ENCODE results near the gene SLC38A6. TPM values are rescaled to one million over a fixed set of nuclear protein-coding genes. Genes with fewer than 3 reads are reported as not detected.
"Not testable (repeated sequence)": the region's sequence is repeated elsewhere in the genome, so short reads cannot be mapped to it uniquely, and the experiment has no call there.

The SLC38A6 gene
- total and polyA plus RNA-seq, 4 experiments from 2014 or later, result 8.5 to 21.3 (median 14.3) TPM

- no peaks in the 10 kb centered on the region for H3K4me1 ChIP-seq (ENCODE audit: insufficient read depth, low read length)
- H3K9me3 ChIP-seq (ENCODE audit: control insufficient read depth in 1 of 2, low read length in 2 of 2), result no peaks in the 10 kb centered on the region
- H3K27ac ChIP-seq (ENCODE audit: low read depth, low read length), result no peak overlapping the region
- Mint-ChIP-seq H3K4me3 (no peak overlapping the region), H3K9me3 (peaks cover 0 to 16% (median 8%) of the 10 kb centered on the region in 8 donors), H3K36me3 (peaks cover 9 to 15% of the 10 kb centered on the region in 2 donors), H3K4me1 (no peaks in the 10 kb centered on the region), H3K27ac (no peak overlapping the region), H3K27me3 (no peaks in the 10 kb centered on the region)
- DNase-seq, result no peak
- H3K27me3 ChIP-seq (ENCODE audit: insufficient read depth, low read length), result no peaks in the 10 kb centered on the region
- CTCF ChIA-PET (ENCODE audit: partially characterized antibody), result no interaction called here
- H3K4me3 ChIP-seq (ENCODE audit: low read length in 2 of 2), result no peak overlapping the region
- POLR2A ChIA-PET (ENCODE audit: partially characterized antibody), result no interaction called here
- no peaks in the 10 kb centered on the region for H3K36me3 ChIP-seq (ENCODE audit: insufficient read depth, low read length)
- intact Hi-C loops (cut with micrococcal nuclease), result no loop called here
Measured at GRCh38 chr14:61089126-61089750, 108.2 kb downstream of the SLC38A6 start.

GRCh38 chr14:61090432-61091216 is 109.6 kb downstream of the SLC38A6 start:
- H3K9me3 ChIP-seq (ENCODE audit: control insufficient read depth in 1 of 2, low read length in 2 of 2), result no peaks in the 10 kb centered on the region
- H3K27me3 ChIP-seq (ENCODE audit: insufficient read depth, low read length), result no peaks in the 10 kb centered on the region
- no peak overlapping the region for H3K27ac Mint-ChIP-seq
- H3K4me3 Mint-ChIP-seq, result no peak overlapping the region
- ChIA-PET CTCF (ENCODE audit: partially characterized antibody) (no interaction called here), POLR2A (ENCODE audit: partially characterized antibody) (no interaction called here)
- H3K4me1 Mint-ChIP-seq, result no peaks in the 10 kb centered on the region
- no peaks in the 10 kb centered on the region for H3K36me3 ChIP-seq (ENCODE audit: insufficient read depth, low read length)
- DNase-seq, result no peak
- H3K27ac ChIP-seq (ENCODE audit: low read depth, low read length), result no peak overlapping the region
- no peaks in the 10 kb centered on the region for H3K4me1 ChIP-seq (ENCODE audit: insufficient read depth, low read length)
- H3K36me3 Mint-ChIP-seq, result peaks cover 0 to 12% of the 10 kb centered on the region in 2 donors
- no peaks in the 10 kb centered on the region for H3K27me3 Mint-ChIP-seq
- no peak overlapping the region for H3K4me3 ChIP-seq (ENCODE audit: low read length in 2 of 2)
- intact Hi-C loops (cut with micrococcal nuclease), result no loop called here
- H3K9me3 Mint-ChIP-seq, result peaks cover 0 to 7% (median 2%) of the 10 kb centered on the region in 8 donors

GRCh38 chr14:61091657-61092273 is 110.7 kb downstream of the SLC38A6 start:
- no peaks in the 10 kb centered on the region for H3K27me3 ChIP-seq (ENCODE audit: insufficient read depth, low read length)
- H3K9me3 ChIP-seq (ENCODE audit: control insufficient read depth in 1 of 2, low read length in 2 of 2), result no peaks in the 10 kb centered on the region
- H3K27me3 Mint-ChIP-seq, result no peaks in the 10 kb centered on the region
- peaks cover 0 to 8% (median 3%) of the 10 kb centered on the region in 8 donors for H3K9me3 Mint-ChIP-seq
- H3K4me1 Mint-ChIP-seq, result no peaks in the 10 kb centered on the region
- no peak for DNase-seq
- H3K36me3 ChIP-seq (ENCODE audit: insufficient read depth, low read length), result no peaks in the 10 kb centered on the region
- ChIA-PET CTCF (ENCODE audit: partially characterized antibody) (no interaction called here), POLR2A (ENCODE audit: partially characterized antibody) (no interaction called here)
- no peak overlapping the region for H3K4me3 ChIP-seq (ENCODE audit: low read length in 2 of 2)
- H3K4me1 ChIP-seq (ENCODE audit: insufficient read depth, low read length), result no peaks in the 10 kb centered on the region
- no peak overlapping the region for H3K27ac Mint-ChIP-seq
- peaks cover 3 to 12% of the 10 kb centered on the region in 2 donors for H3K36me3 Mint-ChIP-seq
- H3K27ac ChIP-seq (ENCODE audit: low read depth, low read length), result no peak overlapping the region
- H3K4me3 Mint-ChIP-seq, result no peak overlapping the region
- intact Hi-C loops (cut with micrococcal nuclease), result no loop called here

- peaks cover 0 to 11% (median 5%) of the 10 kb centered on the region in 8 donors for H3K9me3 Mint-ChIP-seq
- H3K9me3 ChIP-seq (ENCODE audit: control insufficient read depth in 1 of 2, low read length in 2 of 2); CTCF ChIA-PET (ENCODE audit: partially characterized antibody); POLR2A ChIA-PET (ENCODE audit: partially characterized antibody); H3K27ac Mint-ChIP-seq; DNase-seq; H3K27me3 ChIP-seq (ENCODE audit: insufficient read depth, low read length); H3K27ac ChIP-seq (ENCODE audit: low read depth, low read length); H3K4me3 Mint-ChIP-seq; H3K4me3 ChIP-seq (ENCODE audit: low read length in 2 of 2); H3K4me1 ChIP-seq (ENCODE audit: insufficient read depth, low read length); intact Hi-C loops (cut with micrococcal nuclease); H3K27me3 Mint-ChIP-seq; H3K4me1 Mint-ChIP-seq; H3K36me3 ChIP-seq (ENCODE audit: insufficient read depth, low read length): not testable (repeated sequence)
- H3K36me3 Mint-ChIP-seq, result peaks cover 4 to 25% of the 10 kb centered on the region in 2 donors
Measured at GRCh38 chr14:61098096-61098495, 117.1 kb downstream of the SLC38A6 start.

- H3K9me3 Mint-ChIP-seq, result peaks cover 0 to 11% (median 5%) of the 10 kb centered on the region in 8 donors
- Histone ChIP-seq H3K4me1 (ENCODE audit: insufficient read depth, low read length) (no peaks in the 10 kb centered on the region), H3K27me3 (ENCODE audit: insufficient read depth, low read length) (no peaks in the 10 kb centered on the region), H3K36me3 (ENCODE audit: insufficient read depth, low read length) (no peaks in the 10 kb centered on the region), H3K4me3 (ENCODE audit: low read length in 2 of 2) (no peak overlapping the region), H3K27ac (ENCODE audit: low read depth, low read length) (no peak overlapping the region), H3K9me3 (ENCODE audit: control insufficient read depth in 1 of 2, low read length in 2 of 2) (no peaks in the 10 kb centered on the region)
- no peaks in the 10 kb centered on the region for H3K27me3 Mint-ChIP-seq
- no peaks in the 10 kb centered on the region for H3K4me1 Mint-ChIP-seq
- DNase-seq, result no peak
- CTCF ChIA-PET (ENCODE audit: partially characterized antibody), result no interaction called here
- H3K36me3 Mint-ChIP-seq, result peaks cover 4 to 25% of the 10 kb centered on the region in 2 donors
- intact Hi-C loops (cut with micrococcal nuclease), result no loop called here
- no peak overlapping the region for H3K27ac Mint-ChIP-seq
- no peak overlapping the region for H3K4me3 Mint-ChIP-seq
- POLR2A ChIA-PET (ENCODE audit: partially characterized antibody), result no interaction called here
Measured at GRCh38 chr14:61098721-61099120, 117.7 kb downstream of the SLC38A6 start.

- Mint-ChIP-seq H3K36me3 (peaks cover 4 to 25% of the 10 kb centered on the region in 2 donors), H3K9me3 (peaks cover 0 to 11% (median 5%) of the 10 kb centered on the region in 8 donors), H3K4me1 (no peaks in the 10 kb centered on the region), H3K4me3 (no peak overlapping the region), H3K27me3 (no peaks in the 10 kb centered on the region), H3K27ac (no peak overlapping the region)
- Histone ChIP-seq H3K27ac (ENCODE audit: low read depth, low read length) (no peak overlapping the region), H3K9me3 (ENCODE audit: control insufficient read depth in 1 of 2, low read length in 2 of 2) (no peaks in the 10 kb centered on the region), H3K27me3 (ENCODE audit: insufficient read depth, low read length) (no peaks in the 10 kb centered on the region), H3K36me3 (ENCODE audit: insufficient read depth, low read length) (no peaks in the 10 kb centered on the region), H3K4me3 (ENCODE audit: low read length in 2 of 2) (no peak overlapping the region), H3K4me1 (ENCODE audit: insufficient read depth, low read length) (no peaks in the 10 kb centered on the region)
- no peak for DNase-seq
- POLR2A ChIA-PET (ENCODE audit: partially characterized antibody), result no interaction called here
- CTCF ChIA-PET (ENCODE audit: partially characterized antibody), result no interaction called here
- intact Hi-C loops (cut with micrococcal nuclease), result no loop called here
Measured at GRCh38 chr14:61099216-61099835, 118.3 kb downstream of the SLC38A6 start.

GRCh38 chr14:61101803-61102548 is 120.9 kb downstream of the SLC38A6 start:
- H3K4me1 ChIP-seq (ENCODE audit: insufficient read depth, low read length), result no peaks in the 10 kb centered on the region
- Mint-ChIP-seq H3K9me3 (peaks cover 5 to 12% (median 7%) of the 10 kb centered on the region in 8 donors), H3K27me3 (no peaks in the 10 kb centered on the region), H3K27ac (no peak overlapping the region), H3K36me3 (peaks cover 6 to 18% of the 10 kb centered on the region in 2 donors), H3K4me1 (no peaks in the 10 kb centered on the region), H3K4me3 (no peak overlapping the region)
- H3K4me3 ChIP-seq (ENCODE audit: low read length in 2 of 2), result no peak overlapping the region
- H3K9me3 ChIP-seq (ENCODE audit: control insufficient read depth in 1 of 2, low read length in 2 of 2), result no peaks in the 10 kb centered on the region
- CTCF ChIA-PET (ENCODE audit: partially characterized antibody), result no interaction called here
- H3K27ac ChIP-seq (ENCODE audit: low read depth, low read length), result no peak overlapping the region
- no peaks in the 10 kb centered on the region for H3K36me3 ChIP-seq (ENCODE audit: insufficient read depth, low read length)
- no peak for DNase-seq
- POLR2A ChIA-PET (ENCODE audit: partially characterized antibody), result no interaction called here
- intact Hi-C loops (cut with micrococcal nuclease), result no loop called here
- no peaks in the 10 kb centered on the region for H3K27me3 ChIP-seq (ENCODE audit: insufficient read depth, low read length)

Measured in CD4-positive, alpha-beta memory T cell (primary cell).